B cell (primary cell): ENCODE measurements around the gene PLXNB1. TPM values are rescaled to one million over a fixed set of nuclear protein-coding genes. Genes with fewer than 3 reads are reported as not detected.

Source experiments
- ATAC-seq: fragments of 200-7000 bp; cut with Tn5 transposase; one replicate; pipeline ENCODE4 v1.10.0; 2021; ENCODE audit warnings: low read depth, mild to moderate bottlenecking, moderate number of reproducible peaks, moderate library complexity
- CTCF ChIA-PET: fragments of 350-600 bp; sonication (Branson Sonifier 250); formaldehyde crosslinking; loops from one replicate; lab custom pipeline; 2021; ENCODE audit warnings: antibody characterized with exemption, inconsistent platforms; lab: Charles Lee
- POLR2A ChIA-PET: fragments of 350-600 bp; sonication (Branson Sonifier 250); formaldehyde crosslinking; loops from one replicate; lab custom pipeline; 2021; ENCODE audit warnings: antibody characterized with exemption; lab: Charles Lee
- DNase-seq: peaks from one replicate; pipeline ENCODE4 v3.0.0; 2013
- H2AFZ ChIP-seq: 2 replicates; pipeline ENCODE4 v1.6.1; 2012; ENCODE audit warnings: mild to moderate bottlenecking, low read depth, low read length; ENCODE audit not compliant: insufficient read depth, poor library complexity, severe bottlenecking
- H3K27ac ChIP-seq, 2 donors: 1 replicate in 1 of 2; 2 replicates in 1 of 2; pipeline ENCODE4 v1.5.1; 2012 to 2013; ENCODE audit warnings: low read length in 2 of 2, mild to moderate bottlenecking in 2 of 2, moderate library complexity in 1 of 2
- H3K27me3 ChIP-seq, 4 experiments: fragments of 200-600 bp in 1 of 4; sonication (generic) in 1 of 4; replicated peaks in 1 of 4; 1 replicate in 2 of 4; 2 replicates in 2 of 4; pipeline versions ENCODE4 v1.6.1 to v1.7.0; 2013 to 2016; ENCODE audit warnings: low read length in 3 of 4, mild to moderate bottlenecking in 2 of 4, mixed read lengths in 1 of 4, moderate library complexity in 1 of 4; ENCODE audit not compliant: insufficient read depth in 4 of 4, control insufficient read depth in 3 of 4; ENCODE audit errors: control extremely low read depth in 1 of 4
- H3K36me3 ChIP-seq, 2 experiments: replicated peaks in 1 of 2; 1 replicate in 1 of 2; 2 replicates in 1 of 2; pipeline versions ENCODE4 v1.6.1 to v1.7.1; 2013; ENCODE audit warnings: low read length in 1 of 2; ENCODE audit not compliant: insufficient read depth in 2 of 2, control insufficient read depth in 1 of 2; ENCODE audit errors: control extremely low read depth in 1 of 2, extremely low read depth in 1 of 2
- H3K4me1 ChIP-seq, 2 donors: fragments of 200-600 bp in 1 of 2; sonication (generic) in 1 of 2; 1 replicate in 1 of 2; 2 replicates in 1 of 2; pipeline versions ENCODE4 v1.5.1 to v1.6.1; 2013 to 2017; ENCODE audit warnings: low read length in 2 of 2; ENCODE audit not compliant: control insufficient read depth in 2 of 2, insufficient read depth in 2 of 2
- H3K4me2 ChIP-seq: replicated peaks from 2 replicates; pipeline ENCODE3; 2012; ENCODE audit warnings: mild to moderate bottlenecking, low read depth, low read length; ENCODE audit not compliant: poor library complexity, severe bottlenecking
- H3K4me3 ChIP-seq, 5 experiments: fragments of 200-600 bp in 1 of 5; sonication (generic) in 1 of 5; 1 replicate in 3 of 5; 2 replicates in 2 of 5; pipeline versions ENCODE4 v1.5.1 to v1.7.0; 2011 to 2016; ENCODE audit warnings: low read length in 4 of 5, mild to moderate bottlenecking in 4 of 5, low read depth in 2 of 5, control low read depth in 1 of 5, moderate library complexity in 1 of 5; ENCODE audit not compliant: insufficient read depth in 1 of 5; ENCODE audit errors: control extremely low read depth in 1 of 5, extremely low read depth in 1 of 5
- H3K79me2 ChIP-seq: fragments of 200-600 bp; sonication (generic); one replicate; pipeline ENCODE4 v1.6.0; 2016; ENCODE audit warnings: low read length; ENCODE audit not compliant: control insufficient read depth, insufficient read depth
- H3K9ac ChIP-seq: fragments of 200-600 bp; sonication (generic); 2 replicates; pipeline ENCODE4 v1.6.1; 2017; ENCODE audit warnings: mild to moderate bottlenecking, low read length, moderate library complexity
- H3K9me3 ChIP-seq, 3 donors: one replicate each; pipeline versions ENCODE4 v1.6.1 to v1.7.1; 2013; ENCODE audit warnings: low read length in 2 of 3; ENCODE audit not compliant: control insufficient read depth in 2 of 3, insufficient read depth in 1 of 3; ENCODE audit errors: control extremely low read depth in 1 of 3
- H4K20me1 ChIP-seq: 2 replicates; pipeline ENCODE4 v1.6.0; 2012; ENCODE audit warnings: mild to moderate bottlenecking, low read length; ENCODE audit not compliant: insufficient read depth, control insufficient read depth, poor library complexity, severe bottlenecking
- H3K27ac Mint-ChIP-seq: one replicate; pipeline ENCODE4 v1.8.0; 2021; ENCODE audit warnings: mixed read lengths
- H3K27me3 Mint-ChIP-seq: one replicate; pipeline ENCODE4 v1.8.0; 2021; ENCODE audit warnings: mixed read lengths
- H3K4me1 Mint-ChIP-seq: one replicate; pipeline ENCODE4 v1.8.0; 2021; ENCODE audit warnings: mixed read lengths
- H3K4me3 Mint-ChIP-seq: one replicate; pipeline ENCODE4 v1.8.0; 2021; ENCODE audit warnings: mixed read lengths
- H3K9me3 Mint-ChIP-seq: one replicate; pipeline ENCODE4 v1.8.0; 2022; ENCODE audit warnings: mixed read lengths; ENCODE audit not compliant: insufficient read depth
- CTCF ChIP-seq: fragments of 200-600 bp; IDR thresholded peaks from one replicate; pipeline ENCODE4 v1.8.0; 2022; ENCODE audit warnings: antibody characterized with exemption, mild to moderate bottlenecking
- EZH2 ChIP-seq: IDR thresholded peaks from 2 replicates; pipeline ENCODE4 v1.6.1; 2012; ENCODE audit warnings: borderline replicate concordance, low read depth, mild to moderate bottlenecking, moderate library complexity, low read length; ENCODE audit not compliant: insufficient read depth, poor library complexity, severe bottlenecking
- WGBS: methylation state at CpG from one replicate; pipeline ENCODE4 v1.1.5; 2013; ENCODE audit warnings: missing lambda C conversion rate; ENCODE audit not compliant: insufficient coverage; 5-methylcytosine and 5-hydroxymethylcytosine counted together
- intact Hi-C: fragments of 100-400 bp; cut with micrococcal nuclease; formaldehyde crosslinking; loops from one replicate; pipeline ENCODE4 v1.10.0; 2022
- polyA plus RNA-seq: library from polyadenylated mRNA; depleted of rRNA; stranded (reverse); fragments of >200 nt; gene quantifications from 2 replicates; pipeline ENCODE4 v1.2.3, GENCODE V29; 2012
- total RNA-seq, 2 donors: library from RNA; stranded (reverse); fragments of 120-200 nt in 1 of 2; gene quantifications; 1 replicate in 1 of 2; 2 replicates in 1 of 2; pipeline versions ENCODE4 v1.2.3 to v1.2.4, GENCODE V29; 2013 to 2022

PLXNB1 gene
- total and polyA plus RNA-seq, 2 donors (not counting 1 experiment from before 2014, with no cell fraction given), result 0.95 to 5.0 TPM

- ATAC-seq (no peak), DNase-seq (no peak)
- no peaks in the 10 kb centered on the region for H3K27me3 ChIP-seq
- WGBS, result 88% methylated on average over 8 of the region's 8 CpGs
- Mint-ChIP-seq H3K9me3 (no peaks in the 10 kb centered on the region), H3K4me1 (no peaks in the 10 kb centered on the region), H3K4me3 (no peak overlapping the region), H3K27me3 (no peaks in the 10 kb centered on the region), H3K27ac (no peak overlapping the region)
- no peaks in the 10 kb centered on the region for H3K36me3 ChIP-seq
- no peak for TF ChIP-seq CTCF
- no peak for TF ChIP-seq EZH2
- H3K9ac ChIP-seq, result no peak overlapping the region
- no peak overlapping the region for H3K27ac ChIP-seq
- POLR2A ChIA-PET, result no interaction called here
- no peak overlapping the region for H3K4me2 ChIP-seq
- intact Hi-C loops, result no loop called here
- H2AFZ ChIP-seq, result no peak overlapping the region
- no peaks in the 10 kb centered on the region for H3K9me3 ChIP-seq
- H3K79me2 ChIP-seq, result no peaks in the 10 kb centered on the region
- H4K20me1 ChIP-seq, result no peaks in the 10 kb centered on the region
- no peaks in the 10 kb centered on the region for H3K4me1 ChIP-seq
- H3K4me3 ChIP-seq, result no peak overlapping the region
- CTCF ChIA-PET, result no interaction called here
These were observed 16.8 kb downstream of the PLXNB1 start for GRCh38 chr3:48413086-48413485.

GRCh38 chr3:48412375-48413001 is 17.4 kb downstream of the PLXNB1 start:
- no peak overlapping the region for H3K27ac ChIP-seq
- 92% methylated on average over 19 of the region's 19 CpGs for WGBS
- no peaks in the 10 kb centered on the region for H3K36me3 ChIP-seq
- Mint-ChIP-seq H3K4me3 (no peak overlapping the region), H3K27me3 (no peaks in the 10 kb centered on the region), H3K9me3 (no peaks in the 10 kb centered on the region), H3K27ac (no peak overlapping the region), H3K4me1 (no peaks in the 10 kb centered on the region)
- H2AFZ ChIP-seq, result no peak overlapping the region
- no peaks in the 10 kb centered on the region for H3K9me3 ChIP-seq
- H3K4me1 ChIP-seq, result no peaks in the 10 kb centered on the region
- POLR2A ChIA-PET, result interaction anchor here (0.6 kb wide), 1 partner anchor 58 kb away, joined by 4 read pairs; no protein-coding TSS in a partner anchor
- H4K20me1 ChIP-seq, result no peaks in the 10 kb centered on the region
- no peak for TF ChIP-seq CTCF
- no peak for TF ChIP-seq EZH2
- no peak overlapping the region for H3K4me3 ChIP-seq
- CTCF ChIA-PET, result interaction anchor here (2.5 kb wide), 1 partner anchor 12 kb away, joined by 14 read pairs; no protein-coding TSS in a partner anchor
- no peak for ATAC-seq
- H3K9ac ChIP-seq, result no peak overlapping the region
- DNase-seq, result no peak
- no peaks in the 10 kb centered on the region for H3K27me3 ChIP-seq
- no peaks in the 10 kb centered on the region for H3K79me2 ChIP-seq
- intact Hi-C loops, result no loop called here
- no peak overlapping the region for H3K4me2 ChIP-seq
